ENCODE results near the gene ST3GAL3.
A peak's percentile ranks its signal among the peaks of the same experiment; 100 is the strongest.

Gene ST3GAL3

DNA sequence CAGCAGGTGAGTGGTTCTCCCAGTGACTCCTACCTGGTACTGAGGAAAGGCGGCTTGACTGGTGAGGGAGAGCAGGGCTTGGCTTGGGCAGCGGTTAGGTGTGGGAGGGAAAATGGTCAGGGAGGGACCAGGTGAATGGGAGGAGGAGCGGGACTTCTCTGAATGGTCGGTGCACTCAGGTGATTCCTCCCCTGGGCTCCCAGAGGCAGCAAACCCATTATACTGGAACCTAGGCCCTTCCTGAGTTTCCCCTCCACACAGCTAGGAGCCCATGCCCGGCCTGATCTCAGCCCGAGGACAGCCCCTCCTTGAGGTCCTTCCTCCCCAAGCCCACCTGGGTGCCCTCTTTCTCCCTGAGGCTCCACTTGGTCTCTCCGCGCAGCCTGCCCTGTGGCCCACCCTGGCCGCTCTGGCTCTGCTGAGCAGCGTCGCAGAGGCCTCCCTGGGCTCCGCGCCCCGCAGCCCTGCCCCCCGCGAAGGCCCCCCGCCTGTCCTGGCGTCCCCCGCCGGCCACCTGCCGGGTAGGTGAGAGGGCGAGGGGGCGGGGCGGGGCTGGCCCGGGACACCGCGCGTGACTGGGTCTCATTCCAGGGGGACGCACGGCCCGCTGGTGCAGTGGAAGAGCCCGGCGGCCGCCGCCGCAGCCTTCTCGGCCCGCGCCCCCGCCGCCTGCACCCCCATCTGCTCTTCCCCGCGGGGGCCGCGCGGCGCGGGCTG lies 228.5 kb downstream of the ST3GAL3 start:
- peak overlapping the region; percentile 28 for H3K4me3 ChIP-seq (ENCODE audit: low read depth, low read length)

GRCh38 chr1:43936431-43937151 lies 229.3 kb downstream of the ST3GAL3 start:
- H3K4me3 ChIP-seq (ENCODE audit: low read depth, low read length), result peak overlapping the region; percentile 33

DNA sequence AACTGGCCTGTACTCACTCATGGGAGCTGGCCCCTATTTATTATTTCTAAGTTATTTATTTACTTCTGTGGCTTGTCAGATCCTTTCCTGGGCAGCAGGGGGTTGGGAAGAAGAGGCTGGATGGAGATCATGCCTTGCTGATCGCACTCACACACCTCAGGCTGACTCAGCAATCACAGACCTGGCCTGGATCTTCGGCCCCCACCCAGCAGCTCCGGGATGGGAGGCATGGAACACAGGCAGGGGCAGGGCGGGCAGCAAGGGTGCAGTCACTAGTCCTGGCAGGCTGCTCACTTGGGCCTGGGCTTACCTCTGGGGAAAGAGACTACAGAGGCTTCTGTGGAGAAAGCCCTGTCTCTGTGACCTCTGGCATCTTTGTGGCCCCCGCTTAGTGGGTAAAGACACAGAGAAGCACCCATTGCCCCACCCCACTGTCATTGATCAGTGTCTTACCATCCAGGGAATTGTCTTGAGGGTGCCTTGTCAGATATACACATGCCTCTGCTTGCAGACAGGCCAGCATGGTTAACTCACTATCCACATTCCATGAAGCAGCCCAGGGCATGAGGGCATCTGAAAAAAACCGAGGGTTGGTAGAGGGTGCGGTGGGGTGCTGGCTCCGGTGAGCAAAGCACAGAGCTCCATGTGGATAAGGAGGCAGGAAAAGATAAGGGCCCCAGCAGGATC lies 230.0 kb downstream of the ST3GAL3 start:
- H3K4me3 ChIP-seq (ENCODE audit: low read depth, low read length), result no peak overlapping the region

- H3K4me3 ChIP-seq (ENCODE audit: low read depth, low read length), result no peak overlapping the region
Measured at GRCh38 chr1:43938383-43938782, 231.0 kb downstream of the ST3GAL3 start.

- H3K4me3 ChIP-seq (ENCODE audit: low read depth, low read length), result no peak overlapping the region
Measured at GRCh38 chr1:43938892-43939587, 231.7 kb downstream of the ST3GAL3 start.

DNA sequence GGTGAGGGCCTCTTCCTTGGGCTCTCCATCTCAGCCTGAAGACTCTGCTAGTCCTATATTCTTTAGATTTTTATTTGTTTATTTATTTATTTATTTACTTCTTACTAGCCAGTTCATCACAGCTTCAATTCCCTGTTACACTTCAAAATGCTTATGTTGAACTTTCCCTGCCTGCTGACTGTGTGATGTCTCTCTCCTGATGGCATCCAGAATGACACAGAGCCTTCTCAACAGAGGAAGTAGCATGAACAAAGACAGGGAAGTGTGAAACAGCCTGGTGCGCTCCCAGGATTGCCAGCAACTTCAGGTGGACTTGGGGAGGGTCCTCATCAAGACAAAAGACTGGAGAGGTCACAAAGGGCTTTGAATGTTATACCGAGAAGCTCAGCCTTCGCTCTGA lies 235.1 kb downstream of the ST3GAL3 start:
- H3K4me3 ChIP-seq (ENCODE audit: low read depth, low read length), result no peak overlapping the region

DNA sequence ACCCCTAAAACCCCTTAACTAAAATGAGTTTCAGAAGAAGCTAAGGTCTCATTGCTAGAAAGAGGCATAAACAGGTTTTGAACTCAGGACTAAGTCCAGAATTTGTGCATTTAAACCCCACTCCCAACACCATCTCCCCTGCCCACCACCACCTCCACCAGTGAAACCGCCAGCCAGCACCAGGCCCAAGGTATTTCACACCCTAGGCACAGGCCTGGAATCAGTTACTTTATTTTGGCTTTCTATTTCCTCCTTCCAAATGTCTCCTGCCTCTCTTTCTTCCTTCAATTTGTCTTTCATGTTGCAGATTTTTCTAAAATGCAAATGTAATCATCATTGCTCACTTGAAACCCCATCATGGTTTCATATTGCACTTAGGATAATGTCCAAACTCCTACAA lies 237.5 kb downstream of the ST3GAL3 start:
- H3K4me3 ChIP-seq (ENCODE audit: low read depth, low read length), result no peak overlapping the region

GRCh38 chr1:43945674-43946235 lies 238.4 kb downstream of the ST3GAL3 start:
- H3K4me3 ChIP-seq (ENCODE audit: low read depth, low read length), result peak overlapping the region; percentile 47

- peak within 1 kb of the TSS; percentile 90 for H3K4me3 ChIP-seq (ENCODE audit: low read depth, low read length)
Measured at GRCh38 chr1:43946236-43947060, 239.1 kb downstream of the ST3GAL3 start, which contains the start of gene IPO13. TSS of gene IPO13 (plus strand) at chr1:43946950. CDS start at chr1:43947601, 651 bp downstream.

DNA sequence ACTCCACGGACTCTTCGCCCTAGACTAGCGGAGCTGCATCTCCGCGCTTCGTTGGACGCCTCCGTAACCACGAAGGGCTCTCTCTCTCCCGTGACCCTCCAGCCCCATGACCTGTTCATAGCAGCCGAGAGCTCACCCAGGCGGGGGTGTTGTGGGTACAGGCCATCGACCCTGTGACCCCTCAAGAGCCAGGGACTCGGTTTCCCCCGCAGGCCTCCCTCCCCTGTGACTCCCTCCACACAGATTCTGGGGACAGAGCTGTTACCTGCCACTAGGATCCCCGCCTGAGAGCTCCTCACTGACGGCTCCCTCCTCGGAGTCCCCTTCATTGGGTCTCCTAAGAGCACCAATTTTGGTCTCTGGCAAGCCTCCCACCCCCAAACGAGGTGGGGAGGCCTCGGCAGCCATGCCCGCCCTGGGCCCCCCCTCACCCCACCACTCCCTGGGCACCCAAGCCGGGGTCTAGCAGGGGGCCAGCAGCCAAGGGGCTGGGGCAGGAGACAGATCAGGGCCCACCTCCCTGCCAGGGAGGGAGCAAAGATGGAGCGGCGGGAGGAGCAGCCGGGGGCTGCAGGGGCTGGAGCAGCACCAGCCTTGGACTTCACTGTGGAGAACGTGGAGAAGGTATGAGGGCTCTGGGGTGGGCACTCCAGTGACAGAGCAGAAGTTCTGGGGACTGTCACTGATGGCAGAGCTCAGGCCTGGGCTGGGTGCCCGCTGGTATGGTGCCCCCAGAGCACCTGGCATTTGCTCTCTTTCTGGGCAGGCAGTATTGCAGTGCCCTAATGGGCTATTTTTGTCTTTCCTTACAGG lies 239.9 kb downstream of the ST3GAL3 start:
- H3K4me3 ChIP-seq (ENCODE audit: low read depth, low read length), result peak overlapping the region; percentile 90

GRCh38 chr1:43947874-43948437 lies 240.6 kb downstream of the ST3GAL3 start:
- no peak overlapping the region for H3K4me3 ChIP-seq (ENCODE audit: low read depth, low read length)

DNA sequence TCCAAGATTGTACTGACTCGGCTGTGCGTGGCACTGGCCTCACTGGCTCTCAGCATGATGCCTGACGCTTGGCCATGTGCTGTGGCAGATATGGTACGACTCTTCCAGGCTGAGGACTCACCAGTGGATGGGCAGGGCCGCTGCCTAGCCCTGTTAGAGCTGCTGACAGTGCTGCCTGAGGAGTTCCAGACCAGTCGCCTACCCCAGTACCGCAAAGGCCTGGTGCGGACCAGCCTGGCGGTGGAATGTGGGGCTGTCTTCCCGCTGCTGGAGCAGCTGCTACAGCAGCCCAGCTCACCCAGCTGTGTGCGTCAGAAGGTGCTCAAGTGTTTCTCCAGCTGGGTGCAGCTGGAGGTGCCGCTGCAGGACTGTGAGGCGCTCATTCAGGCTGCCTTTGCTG lies 242.3 kb downstream of the ST3GAL3 start:
- no peak overlapping the region for H3K4me3 ChIP-seq (ENCODE audit: low read depth, low read length)

DNA sequence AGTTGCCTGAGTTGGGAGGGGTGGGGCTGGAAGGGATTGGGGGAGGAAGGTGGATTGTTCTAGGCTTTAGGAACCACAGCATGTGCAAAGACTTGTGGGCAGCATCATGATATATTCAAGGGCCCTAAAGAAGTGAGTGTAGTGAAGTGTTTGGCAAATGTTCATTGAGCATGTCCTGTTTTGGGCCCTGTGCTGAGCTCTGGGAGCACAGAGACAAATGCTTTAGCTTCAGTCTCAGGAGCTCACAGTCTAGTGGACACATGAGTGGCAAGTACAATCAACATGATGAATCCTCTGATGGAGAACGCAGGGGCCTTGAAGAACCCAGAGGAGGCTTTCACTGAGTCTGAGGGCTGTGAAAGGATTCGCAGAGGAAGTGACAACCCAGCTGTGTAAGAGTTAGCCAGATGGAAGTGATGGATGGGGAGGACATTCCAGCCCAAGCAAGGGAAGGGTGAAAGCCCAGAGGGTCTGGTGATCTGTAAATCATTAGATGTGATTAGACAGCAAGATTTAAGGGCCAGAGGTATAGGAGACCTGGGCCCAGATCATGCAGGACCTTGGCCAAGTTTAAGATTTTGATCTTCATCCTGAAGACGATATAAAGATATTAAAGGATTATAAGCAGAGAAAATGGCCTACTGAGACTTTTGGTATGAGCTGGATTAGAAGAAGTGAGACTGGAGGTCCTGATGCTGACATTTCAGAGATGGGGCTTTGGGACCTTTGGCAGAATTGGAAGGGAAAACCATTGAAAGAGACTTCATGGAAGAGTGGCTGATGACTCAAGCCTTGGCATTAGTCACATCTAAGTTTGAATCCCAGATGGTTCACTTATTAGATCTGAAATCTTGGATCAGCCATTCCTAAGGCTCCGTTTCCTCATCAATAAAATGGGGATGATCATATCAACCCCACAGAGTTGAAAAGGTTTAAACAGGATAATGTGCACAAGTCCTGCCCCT lies 244.0 kb downstream of the ST3GAL3 start:
- H3K4me3 ChIP-seq (ENCODE audit: low read depth, low read length), result no peak overlapping the region

DNA sequence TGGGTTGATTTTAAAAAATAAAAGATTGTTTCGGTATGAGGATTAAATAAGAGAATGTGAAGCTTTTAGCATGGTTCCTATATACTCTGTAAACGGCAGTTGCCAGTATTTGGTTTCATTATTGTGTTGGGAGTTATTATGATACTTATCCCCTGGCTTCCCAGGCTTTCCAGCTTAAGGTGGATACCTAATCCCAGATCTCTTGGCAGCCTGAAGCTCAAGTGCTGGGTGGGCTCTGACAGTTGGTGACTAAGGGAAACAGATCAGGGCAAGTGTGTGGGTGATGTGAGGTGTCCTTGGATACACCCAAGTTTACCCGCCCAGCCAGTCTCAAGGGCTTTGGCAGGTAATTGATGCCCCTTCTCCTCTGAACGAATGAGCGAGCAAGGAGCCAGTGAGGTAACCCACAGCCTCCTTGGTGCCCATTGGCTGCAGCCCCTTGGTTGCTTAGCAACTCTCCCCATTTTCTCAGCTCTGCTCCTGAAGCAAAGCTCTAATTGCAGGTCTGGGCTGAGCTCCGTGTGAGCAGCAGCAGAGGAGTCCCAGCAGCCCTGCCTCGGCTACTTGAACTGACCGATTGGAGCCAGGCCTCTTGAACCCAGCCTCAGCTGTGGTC lies 245.5 kb downstream of the ST3GAL3 start:
- H3K4me3 ChIP-seq (ENCODE audit: low read depth, low read length), result no peak overlapping the region

- H3K4me3 ChIP-seq (ENCODE audit: low read depth, low read length), result no peak overlapping the region
Measured at GRCh38 chr1:43953361-43953760, 246.0 kb downstream of the ST3GAL3 start.

DNA sequence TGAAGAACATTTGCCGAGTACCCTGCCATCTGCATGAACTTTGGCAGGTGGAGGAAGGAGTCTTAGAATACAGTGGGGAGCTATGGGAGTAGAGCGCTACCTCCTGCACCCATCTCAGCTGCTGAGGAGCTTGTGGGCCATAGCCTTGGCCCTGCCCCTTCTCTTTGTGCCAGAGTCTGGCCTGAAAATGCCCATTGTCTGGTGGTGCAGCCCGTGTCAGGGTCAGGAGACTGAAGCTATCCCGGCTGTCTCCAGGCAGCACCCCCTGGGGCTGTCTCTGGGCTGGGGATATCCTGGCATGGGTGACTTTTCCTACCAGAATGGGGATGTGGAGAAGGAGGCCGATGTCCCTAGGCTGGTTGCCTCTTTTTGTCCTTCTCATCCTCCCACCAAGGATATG lies 246.7 kb downstream of the ST3GAL3 start:
- H3K4me3 ChIP-seq (ENCODE audit: low read depth, low read length), result no peak overlapping the region

- H3K4me3 ChIP-seq (ENCODE audit: low read depth, low read length), result no peak overlapping the region
Measured at GRCh38 chr1:43956234-43956633, 248.9 kb downstream of the ST3GAL3 start.

All from iPS-11a (cell line).